ENCODE data around the gene ITPKA. TPM values are rescaled to one million over a fixed set of nuclear protein-coding genes. Genes with fewer than 3 reads are reported as not detected.
"Not testable (repeated sequence)": the region's sequence is repeated elsewhere in the genome, so short reads cannot be mapped to it uniquely, and the experiment has no call there.

ITPKA gene
- total and polyA plus RNA-seq, 7 experiments from 2014 or later: 0.20 to 0.97 (median 0.22) TPM; not detected in 4

GRCh38 chr15:41466711-41467110, 27.0 kb upstream of the ITPKA start:
- intact Hi-C loops (cut with micrococcal nuclease): loop anchor here (1.0 to 10.0 kb wide), 6 partner anchors 36 to 588 kb away; no protein-coding TSS in a partner anchor
- no peaks in the 10 kb centered on the region for H3K27me3 ChIP-seq (ENCODE audit: control insufficient read depth in 2 of 2, insufficient read depth in 2 of 2, low read length in 2 of 2)
- no peak overlapping the region for H3K27ac ChIP-seq (ENCODE audit: low read depth, low read length)
- H3K36me3 ChIP-seq (ENCODE audit: control insufficient read depth in 2 of 3, insufficient read depth in 3 of 3, low read length in 3 of 3): peaks cover 0 to 57% (median 12%) of the 10 kb centered on the region in 3 experiments
- CTCF ChIA-PET: interaction anchor here (0.6 to 2.6 kb wide), 4 partner anchors 40 to 306 kb away, joined by 3 to 15 read pairs (median 4); no protein-coding TSS in a partner anchor
- no peak overlapping the region for H3K4me3 ChIP-seq (ENCODE audit: low read length)
- no peak for ATAC-seq
- no peaks in the 10 kb centered on the region for H3K9me3 Mint-ChIP-seq
- no peak for DNase-seq
- H3K4me1 Mint-ChIP-seq: peaks cover 0 to 7% (median 4%) of the 10 kb centered on the region in 7 donors
- H3K4me1 ChIP-seq (ENCODE audit: control insufficient read depth in 2 of 2, insufficient read depth in 2 of 2, low read length in 2 of 2): no peaks in the 10 kb centered on the region
- H3K27ac Mint-ChIP-seq: peak overlapping the region in 2 of 9 donors; percentile 11 to 42
- no peaks in the 10 kb centered on the region for H3K27me3 Mint-ChIP-seq
- peaks cover 18 to 42% (median 27%) of the 10 kb centered on the region in 5 donors for H3K36me3 Mint-ChIP-seq
- POLR2A ChIA-PET: no interaction called here
- H3K9me3 ChIP-seq (ENCODE audit: control insufficient read depth in 2 of 3, low read length in 3 of 3): no peaks in the 10 kb centered on the region
- no peak overlapping the region for H3K4me3 Mint-ChIP-seq

DNA sequence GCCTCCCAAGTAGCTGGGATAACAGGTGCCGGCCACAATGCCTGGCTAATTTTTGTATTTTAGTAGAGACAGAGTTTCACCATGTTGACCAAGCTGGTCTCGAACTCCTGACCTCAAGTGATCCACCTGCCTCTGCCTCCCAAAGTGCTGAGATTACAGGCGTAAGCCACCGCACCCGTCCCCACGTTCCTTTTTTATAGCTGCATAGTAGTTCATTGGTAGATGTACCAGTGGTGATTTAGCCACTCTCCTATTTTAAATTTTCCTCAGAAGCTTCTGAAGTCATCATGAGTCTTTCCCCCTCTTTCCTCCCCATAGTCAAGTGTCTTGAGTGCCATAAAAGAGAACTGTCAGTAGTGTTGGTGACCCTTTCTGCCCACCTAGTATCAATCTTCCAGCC, 24.0 kb upstream of the ITPKA start:
- CTCF ChIA-PET, H3K4me1 Mint-ChIP-seq: not testable (repeated sequence)
- H3K36me3 Mint-ChIP-seq: peaks cover 18 to 38% (median 26%) of the 10 kb centered on the region in 5 donors

GRCh38 chr15:41473418-41473817, 20.3 kb upstream of the ITPKA start:
- CTCF ChIA-PET: interaction anchor here (0.6 kb wide), 1 partner anchor 1302 kb away, joined by 3 read pairs; no protein-coding TSS in a partner anchor
- ATAC-seq (no peak), DNase-seq (no peak)
- no peaks in the 10 kb centered on the region for H3K27me3 Mint-ChIP-seq
- Histone ChIP-seq H3K36me3 (ENCODE audit: control insufficient read depth in 2 of 3, insufficient read depth in 3 of 3, low read length in 3 of 3) (peaks cover 12 to 78% (median 25%) of the 10 kb centered on the region in 3 experiments), H3K27me3 (ENCODE audit: control insufficient read depth in 2 of 2, insufficient read depth in 2 of 2, low read length in 2 of 2) (no peaks in the 10 kb centered on the region), H3K9me3 (ENCODE audit: control insufficient read depth in 2 of 3, low read length in 3 of 3) (no peaks in the 10 kb centered on the region), H3K4me1 (ENCODE audit: control insufficient read depth in 2 of 2, insufficient read depth in 2 of 2, low read length in 2 of 2) (no peaks in the 10 kb centered on the region), H3K4me3 (ENCODE audit: low read length) (no peak overlapping the region), H3K27ac (ENCODE audit: low read depth, low read length) (no peak overlapping the region)
- H3K4me3 Mint-ChIP-seq: no peak overlapping the region
- H3K4me1 Mint-ChIP-seq: no peaks in the 10 kb centered on the region
- POLR2A ChIA-PET: no interaction called here
- no peak overlapping the region for H3K27ac Mint-ChIP-seq
- intact Hi-C loops (cut with micrococcal nuclease): no loop called here
- H3K36me3 Mint-ChIP-seq: peaks cover 17 to 54% (median 33%) of the 10 kb centered on the region in 5 donors
- H3K9me3 Mint-ChIP-seq: no peaks in the 10 kb centered on the region

More for the DNA sequence above, 24.0 kb upstream of the ITPKA start:
- H3K27me3 Mint-ChIP-seq; H3K9me3 Mint-ChIP-seq; H3K4me3 Mint-ChIP-seq; H3K27ac ChIP-seq (ENCODE audit: low read depth, low read length); POLR2A ChIA-PET; ATAC-seq; H3K4me3 ChIP-seq (ENCODE audit: low read length); H3K4me1 ChIP-seq (ENCODE audit: control insufficient read depth in 2 of 2, insufficient read depth in 2 of 2, low read length in 2 of 2); DNase-seq; H3K27ac Mint-ChIP-seq; H3K9me3 ChIP-seq (ENCODE audit: control insufficient read depth in 2 of 3, low read length in 3 of 3); H3K27me3 ChIP-seq (ENCODE audit: control insufficient read depth in 2 of 2, insufficient read depth in 2 of 2, low read length in 2 of 2): not testable (repeated sequence)
- H3K36me3 ChIP-seq (ENCODE audit: control insufficient read depth in 2 of 3, insufficient read depth in 3 of 3, low read length in 3 of 3): peaks cover under 1 to 65% (median 12%) of the 10 kb centered on the region in 3 experiments
- intact Hi-C loops (cut with micrococcal nuclease): loop anchor here (5.0 to 10.0 kb wide), 5 partner anchors 33 to 585 kb away; no protein-coding TSS in a partner anchor

DNA sequence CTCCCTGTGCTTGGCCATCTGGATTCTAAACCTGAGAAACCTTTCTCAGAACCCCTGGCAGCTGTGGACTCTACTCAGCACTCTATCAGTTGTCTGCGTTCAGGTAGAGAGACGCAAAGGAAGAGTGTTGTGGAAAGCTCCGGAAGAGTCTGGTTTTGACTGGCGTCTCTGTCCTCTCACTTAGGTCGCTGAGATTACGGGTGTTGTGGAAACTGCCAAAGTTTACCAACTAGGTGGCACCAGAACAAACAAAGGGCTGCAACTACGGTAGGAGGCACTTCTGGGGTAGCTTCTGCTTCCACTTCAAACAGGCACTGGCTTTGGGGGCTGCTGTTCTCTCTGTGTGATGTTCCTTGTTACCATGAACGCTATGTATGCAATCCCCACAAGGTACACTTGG, 19.2 kb upstream of the ITPKA start:
- no peaks in the 10 kb centered on the region for H3K27me3 Mint-ChIP-seq
- intact Hi-C loops (cut with micrococcal nuclease): no loop called here
- H3K9me3 Mint-ChIP-seq: no peaks in the 10 kb centered on the region
- ATAC-seq: no peak
- DNase-seq: no peak
- H3K4me1 ChIP-seq (ENCODE audit: control insufficient read depth in 2 of 2, insufficient read depth in 2 of 2, low read length in 2 of 2): no peaks in the 10 kb centered on the region
- H3K36me3 Mint-ChIP-seq: peaks cover 17 to 57% (median 38%) of the 10 kb centered on the region in 5 donors
- no peaks in the 10 kb centered on the region for H3K4me1 Mint-ChIP-seq
- no peak overlapping the region for H3K27ac Mint-ChIP-seq
- no peak overlapping the region for H3K27ac ChIP-seq (ENCODE audit: low read depth, low read length)
- H3K4me3 ChIP-seq (ENCODE audit: low read length): no peak overlapping the region
- H3K4me3 Mint-ChIP-seq: no peak overlapping the region
- H3K9me3 ChIP-seq (ENCODE audit: control insufficient read depth in 2 of 3, low read length in 3 of 3): no peaks in the 10 kb centered on the region
- no peaks in the 10 kb centered on the region for H3K27me3 ChIP-seq (ENCODE audit: control insufficient read depth in 2 of 2, insufficient read depth in 2 of 2, low read length in 2 of 2)
- ChIA-PET CTCF (no interaction called here), POLR2A (no interaction called here)
- peaks cover 16 to 83% (median 25%) of the 10 kb centered on the region in 3 experiments for H3K36me3 ChIP-seq (ENCODE audit: control insufficient read depth in 2 of 3, insufficient read depth in 3 of 3, low read length in 3 of 3)

GRCh38 chr15:41474941-41475340, 18.7 kb upstream of the ITPKA start:
- Mint-ChIP-seq H3K27me3 (no peaks in the 10 kb centered on the region), H3K36me3 (peaks cover 13 to 56% (median 33%) of the 10 kb centered on the region in 5 donors), H3K9me3 (no peaks in the 10 kb centered on the region), H3K27ac (no peak overlapping the region), H3K4me1 (no peaks in the 10 kb centered on the region), H3K4me3 (no peak overlapping the region)
- no peaks in the 10 kb centered on the region for H3K9me3 ChIP-seq (ENCODE audit: control insufficient read depth in 2 of 3, low read length in 3 of 3)
- CTCF ChIA-PET: interaction anchor here (1.0 kb wide), 1 partner anchor 9 kb away, joined by 3 read pairs; no protein-coding TSS in a partner anchor
- no peak for ATAC-seq
- H3K27ac ChIP-seq (ENCODE audit: low read depth, low read length): no peak overlapping the region
- intact Hi-C loops (cut with micrococcal nuclease): no loop called here
- POLR2A ChIA-PET: no interaction called here
- H3K4me1 ChIP-seq (ENCODE audit: control insufficient read depth in 2 of 2, insufficient read depth in 2 of 2, low read length in 2 of 2): no peaks in the 10 kb centered on the region
- no peaks in the 10 kb centered on the region for H3K27me3 ChIP-seq (ENCODE audit: control insufficient read depth in 2 of 2, insufficient read depth in 2 of 2, low read length in 2 of 2)
- no peak overlapping the region for H3K4me3 ChIP-seq (ENCODE audit: low read length)
- DNase-seq: no peak
- H3K36me3 ChIP-seq (ENCODE audit: control insufficient read depth in 2 of 3, insufficient read depth in 3 of 3, low read length in 3 of 3): peaks cover 16 to 84% (median 28%) of the 10 kb centered on the region in 3 experiments

- H3K27ac Mint-ChIP-seq: peak overlapping the region in 1 of 9 donors; percentile 25
- no peaks in the 10 kb centered on the region for H3K4me1 Mint-ChIP-seq
- POLR2A ChIA-PET: no interaction called here
- peaks cover 16 to 86% (median 32%) of the 10 kb centered on the region in 3 experiments for H3K36me3 ChIP-seq (ENCODE audit: control insufficient read depth in 2 of 3, insufficient read depth in 3 of 3, low read length in 3 of 3)
- no peak overlapping the region for H3K4me3 ChIP-seq (ENCODE audit: low read length)
- H3K9me3 ChIP-seq (ENCODE audit: control insufficient read depth in 2 of 3, low read length in 3 of 3): no peaks in the 10 kb centered on the region
- DNase-seq: no peak
- H3K27ac ChIP-seq (ENCODE audit: low read depth, low read length): no peak overlapping the region
- CTCF ChIA-PET: interaction anchor here (0.5 kb wide), 1 partner anchor 221 kb away, joined by 5 read pairs; no protein-coding TSS in a partner anchor
- no peaks in the 10 kb centered on the region for H3K4me1 ChIP-seq (ENCODE audit: control insufficient read depth in 2 of 2, insufficient read depth in 2 of 2, low read length in 2 of 2)
- no peak for ATAC-seq
- intact Hi-C loops (cut with micrococcal nuclease): no loop called here
- H3K4me3 Mint-ChIP-seq: no peak overlapping the region
- H3K27me3 ChIP-seq (ENCODE audit: control insufficient read depth in 2 of 2, insufficient read depth in 2 of 2, low read length in 2 of 2): no peaks in the 10 kb centered on the region
- peaks cover 13 to 67% (median 35%) of the 10 kb centered on the region in 5 donors for H3K36me3 Mint-ChIP-seq
- H3K27me3 Mint-ChIP-seq: no peaks in the 10 kb centered on the region
- no peaks in the 10 kb centered on the region for H3K9me3 Mint-ChIP-seq
These were observed 17.1 kb upstream of the ITPKA start for GRCh38 chr15:41476416-41477048.
